HG02943 (cell line): ENCODE measurements around the gene TP73.

Source experiments
- ATAC-seq: cut with Tn5 transposase; IDR thresholded peaks from one replicate; pipeline ENCODE4 v1.9.1; 2021; ENCODE audit warnings: mild to moderate bottlenecking, low read depth, moderate library complexity; ENCODE audit not compliant: unreplicated experiment

Gene TP73

DNA sequence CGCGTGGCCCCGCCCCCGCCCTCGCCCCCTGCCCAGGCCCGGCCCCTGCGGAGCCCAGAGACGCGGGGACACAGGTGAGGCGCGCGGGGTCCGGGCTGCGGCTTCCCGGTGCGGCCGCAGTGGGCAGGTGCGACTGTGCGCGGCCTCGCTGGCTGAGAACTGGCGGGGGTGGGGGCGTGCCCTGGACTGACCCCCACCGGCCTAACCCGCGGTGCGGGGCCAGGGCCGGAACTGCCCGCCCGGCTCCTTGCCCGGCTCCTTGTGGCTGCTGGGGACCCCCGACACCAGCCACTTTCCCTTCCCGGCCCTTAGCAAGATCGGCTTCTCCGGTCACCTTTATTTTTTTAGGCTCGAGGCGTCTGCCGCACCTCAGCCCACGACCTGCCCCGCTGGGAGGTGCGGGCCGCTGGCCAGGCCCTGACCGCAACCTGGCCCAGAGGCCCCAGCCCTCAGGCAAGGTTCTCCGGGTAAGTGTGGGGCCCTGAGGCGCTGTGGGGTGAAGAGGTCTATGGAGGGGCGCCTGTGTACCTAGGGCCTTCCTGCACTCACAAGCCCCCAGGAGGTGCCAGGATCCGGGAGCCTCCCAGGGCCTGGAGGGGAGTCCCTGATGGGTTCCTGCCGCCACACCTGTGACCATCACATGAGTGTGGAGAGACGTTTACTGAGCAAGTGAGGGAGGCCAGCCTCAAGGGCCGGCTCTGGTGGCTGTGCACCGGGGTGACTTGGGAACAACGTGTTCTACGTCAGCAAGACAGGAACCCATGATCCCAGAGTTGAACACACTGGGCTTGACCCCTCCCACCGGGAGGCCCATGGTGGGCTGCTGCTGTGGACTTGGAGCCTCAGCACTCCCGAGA, 120.6 kb downstream of the TP73 start, which contains the start of gene SMIM1:
Gene SMIM1 (plus strand): TSS at position 35 of the 857 bp plus-strand sequence. CDS start 2,625 bp downstream, outside the sequence.
- ATAC-seq, result peak; percentile 16

DNA sequence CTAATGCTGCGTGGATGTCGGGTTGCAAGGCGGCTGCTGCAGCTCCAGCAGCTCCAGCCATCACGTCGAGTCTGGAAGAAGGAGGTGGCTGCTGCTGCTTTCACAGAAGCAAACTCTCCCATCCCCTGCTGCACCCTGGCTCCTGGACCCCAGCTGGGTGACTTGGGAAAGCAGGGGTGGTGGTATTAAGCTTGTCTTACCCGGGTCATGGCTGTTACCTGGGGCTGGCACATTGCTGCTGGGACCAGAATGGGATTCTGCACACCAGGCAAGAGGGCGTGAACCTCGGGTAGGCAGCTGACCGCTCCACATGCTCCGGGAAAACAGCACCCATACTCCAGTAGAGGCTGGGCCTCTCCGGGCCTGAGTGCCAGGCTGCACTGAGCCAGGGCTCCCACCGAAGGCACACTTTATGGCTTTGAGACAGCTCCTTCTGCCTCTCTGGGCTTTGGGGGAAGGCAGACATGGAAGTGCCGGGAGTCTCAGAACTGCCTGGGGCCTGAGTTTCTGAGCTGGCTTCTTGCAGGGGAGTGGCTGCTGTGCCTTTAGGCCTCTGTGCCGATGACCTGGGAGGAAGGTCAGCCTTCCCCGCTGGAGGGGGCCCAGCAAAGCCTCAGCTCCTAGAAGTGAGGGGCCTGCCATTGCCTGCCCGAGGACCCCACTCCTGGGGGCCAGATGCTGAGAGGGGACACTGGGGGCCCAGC, 121.4 kb downstream of the TP73 start:
- no peak for ATAC-seq

DNA sequence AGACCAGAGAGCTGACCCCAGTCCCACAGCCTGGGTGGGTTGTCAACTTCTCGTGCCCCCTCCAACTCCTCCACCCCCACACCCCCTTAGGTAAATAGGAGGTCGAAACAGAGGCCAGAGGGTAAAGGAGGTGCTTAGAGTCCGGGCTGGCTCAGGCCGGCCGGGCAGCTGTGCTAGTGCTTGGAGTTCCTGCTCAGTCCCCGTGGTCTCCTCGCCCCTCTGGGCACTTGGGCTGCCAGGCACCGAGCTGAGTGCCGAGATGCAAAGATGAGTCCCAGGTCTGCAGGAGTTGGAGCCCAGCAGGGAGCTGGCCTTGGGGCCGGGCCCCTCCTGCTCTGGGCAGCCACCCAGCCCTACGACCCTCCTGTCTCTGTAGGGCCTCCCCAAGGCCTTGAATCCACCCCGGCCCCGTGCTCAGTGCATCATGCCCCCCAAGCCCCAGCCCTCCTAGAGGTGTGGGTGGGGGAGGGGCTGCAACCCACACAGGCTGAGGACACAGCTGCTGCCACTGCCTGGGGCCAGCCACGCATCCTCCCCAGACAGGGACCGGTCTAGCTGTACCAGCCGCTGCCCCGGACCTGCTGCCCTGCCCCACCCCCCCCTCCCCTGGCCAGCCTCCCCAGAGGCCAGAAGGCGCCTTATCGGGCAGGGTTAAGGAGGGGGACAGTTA, 122.1 kb downstream of the TP73 start:
- no peak for ATAC-seq

DNA sequence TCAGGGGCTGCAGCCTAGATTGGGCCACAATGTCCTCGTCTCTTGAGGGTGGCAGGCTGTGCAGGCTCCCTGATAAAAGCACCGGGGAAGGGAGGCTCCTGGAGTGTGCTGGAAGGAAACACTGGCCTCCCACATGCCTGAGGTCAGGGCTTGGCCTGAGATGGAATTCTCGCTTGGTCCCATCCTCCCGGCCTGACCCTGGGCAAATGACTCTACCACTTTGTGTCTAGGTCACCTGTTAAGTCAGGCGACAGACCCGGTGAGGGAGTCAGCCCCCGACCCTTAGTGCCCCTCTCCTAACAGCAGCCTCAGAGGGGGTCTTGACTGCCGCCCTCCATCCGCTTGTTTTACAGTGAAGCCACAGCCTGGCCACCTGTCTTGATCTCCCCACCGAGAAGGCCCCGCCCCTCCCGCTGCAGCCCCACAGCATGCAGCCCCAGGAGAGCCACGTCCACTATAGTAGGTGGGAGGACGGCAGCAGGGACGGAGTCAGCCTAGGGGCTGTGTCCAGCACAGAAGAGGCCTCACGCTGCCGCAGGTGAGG, 122.7 kb downstream of the TP73 start:
- no peak for ATAC-seq

DNA sequence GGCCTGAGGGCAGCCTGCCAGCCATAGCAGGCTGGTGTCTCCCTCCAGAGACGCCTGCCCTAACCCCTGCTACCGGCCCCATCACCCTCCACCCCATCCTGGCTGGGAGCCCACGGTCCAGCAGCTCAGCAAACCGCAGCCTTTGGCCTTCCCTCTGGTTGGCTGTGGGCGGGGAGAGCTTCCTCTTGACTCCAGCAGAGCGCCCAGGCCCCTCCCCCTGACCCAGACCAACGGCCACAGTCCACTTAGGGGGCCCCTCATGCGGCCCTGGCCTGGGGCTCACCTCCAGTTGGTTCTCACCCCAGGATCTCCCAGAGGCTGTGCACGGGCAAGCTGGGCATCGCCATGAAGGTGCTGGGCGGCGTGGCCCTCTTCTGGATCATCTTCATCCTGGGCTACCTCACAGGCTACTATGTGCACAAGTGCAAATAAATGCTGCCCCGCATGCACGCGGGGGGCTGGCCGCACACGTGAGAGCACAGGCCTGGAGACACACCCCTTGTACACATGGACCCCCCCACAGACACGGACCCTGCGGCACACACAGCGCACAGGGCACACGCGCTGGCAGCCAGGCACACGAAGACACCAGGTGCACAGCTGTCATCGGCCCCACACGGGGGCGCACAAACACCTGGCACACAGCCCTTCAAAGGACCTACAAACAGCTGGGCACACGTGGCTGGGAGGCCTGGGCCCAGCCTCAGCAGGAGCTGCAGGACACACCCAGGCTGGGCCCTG, 123.3 kb downstream of the TP73 start:
- ATAC-seq, result no peak

DNA sequence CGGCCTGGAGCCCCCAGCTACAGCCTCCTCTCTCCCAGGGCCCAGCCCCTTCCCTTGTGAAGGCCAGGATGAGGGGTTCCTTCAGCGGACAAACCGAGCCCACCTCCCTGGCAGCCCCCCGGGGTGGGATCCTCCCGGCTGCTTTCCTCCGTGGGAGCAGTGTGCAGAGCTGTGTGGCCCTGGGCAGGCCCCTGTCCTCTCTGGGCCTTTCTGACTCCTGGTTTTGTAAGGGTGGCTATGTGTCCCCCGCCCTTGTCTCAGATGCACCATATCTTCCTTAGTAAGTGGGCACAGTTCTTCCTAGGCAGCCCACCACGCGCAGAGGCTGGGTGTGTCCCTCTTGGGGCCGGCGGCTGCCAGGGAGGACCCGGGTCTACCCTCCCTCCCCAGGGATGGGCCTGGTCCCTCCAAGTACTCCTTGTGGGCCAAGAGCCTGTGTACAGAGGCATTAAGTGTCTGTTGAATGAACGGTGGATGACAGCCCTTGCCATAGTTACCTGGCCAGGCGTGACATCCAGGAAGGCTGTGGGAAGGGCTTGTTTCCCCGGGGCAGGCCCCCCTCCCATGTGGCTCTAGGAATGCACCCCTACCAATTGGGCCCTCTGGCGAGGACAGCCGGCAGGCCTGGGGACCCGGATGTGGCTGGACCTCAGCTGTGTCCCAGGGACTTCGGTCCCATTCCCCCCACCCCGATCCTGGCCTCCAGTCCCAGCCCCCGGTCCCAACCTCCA, 124.1 kb downstream of the TP73 start:
- ATAC-seq, result no peak

DNA sequence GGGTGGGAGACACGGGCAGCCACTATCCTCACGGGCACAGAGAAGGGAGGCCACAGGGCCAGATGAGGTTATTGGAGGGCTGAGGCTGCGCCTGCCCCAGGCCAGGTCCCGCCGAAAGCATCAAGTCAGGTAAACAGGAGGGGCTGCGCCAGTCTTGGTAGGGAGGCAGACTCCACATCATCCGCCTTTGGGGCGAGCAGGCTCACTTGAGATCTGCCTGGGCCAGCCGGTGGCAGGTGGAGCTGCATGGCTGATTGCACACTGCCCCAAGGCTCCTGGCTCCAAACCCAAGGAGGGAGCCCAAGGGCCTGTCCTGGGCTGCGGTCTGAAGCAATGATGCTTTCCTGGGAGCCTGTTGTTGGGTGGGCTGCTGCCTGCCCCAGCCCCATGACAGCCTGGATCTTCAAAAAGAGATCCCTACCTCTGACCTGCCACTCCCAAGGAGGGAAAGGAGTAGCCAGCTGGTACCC, 124.8 kb downstream of the TP73 start:
- ATAC-seq, result no peak

DNA sequence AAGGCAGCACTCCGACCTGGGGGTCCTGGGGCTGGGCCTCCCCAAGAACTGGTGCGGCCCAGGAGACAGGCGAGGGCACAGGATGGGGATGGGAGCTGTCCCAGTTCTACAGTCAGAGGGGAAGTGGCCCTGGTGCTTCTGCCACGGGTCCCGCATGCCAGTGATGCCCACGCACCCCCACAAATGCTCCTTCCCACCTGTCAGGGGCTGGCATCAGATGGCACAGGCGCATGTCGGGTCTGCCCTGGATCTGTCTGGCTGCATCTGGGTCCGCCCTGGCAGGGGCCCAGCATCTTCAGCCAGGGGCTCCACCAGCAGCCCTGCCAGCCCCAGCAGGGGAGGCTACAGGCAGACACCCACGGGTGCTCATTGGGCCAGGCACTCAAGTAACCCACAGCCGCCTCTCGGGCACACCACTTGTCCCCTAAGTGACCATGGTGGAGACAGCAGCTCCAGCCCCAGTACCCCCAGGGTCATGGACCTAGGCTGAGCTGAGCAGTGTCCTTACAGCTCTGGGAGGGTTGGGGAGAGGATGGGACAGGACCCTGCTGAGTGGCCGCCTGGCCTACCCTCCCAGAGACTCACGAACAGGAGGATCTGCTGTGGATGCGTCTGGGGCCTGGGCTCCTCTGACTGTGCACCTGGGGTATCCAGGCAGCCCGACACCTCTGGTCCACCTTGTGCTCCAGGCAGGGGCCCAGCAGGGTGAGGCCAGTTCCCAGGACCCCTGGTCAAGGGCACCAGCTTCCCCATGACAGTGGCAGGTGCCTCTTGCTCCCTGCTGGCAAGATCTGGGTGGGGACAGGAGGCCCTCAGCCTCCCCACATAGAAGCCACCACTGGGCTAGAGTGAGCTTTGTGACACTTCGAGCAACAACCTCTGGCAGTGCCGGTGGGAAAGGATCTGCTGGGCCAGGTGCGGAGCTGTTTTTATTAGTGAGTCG, 125.6 kb downstream of the TP73 start:
- no peak for ATAC-seq

GRCh38 chr1:3778590-3779264, 126.4 kb downstream of the TP73 start:
- no peak for ATAC-seq

DNA sequence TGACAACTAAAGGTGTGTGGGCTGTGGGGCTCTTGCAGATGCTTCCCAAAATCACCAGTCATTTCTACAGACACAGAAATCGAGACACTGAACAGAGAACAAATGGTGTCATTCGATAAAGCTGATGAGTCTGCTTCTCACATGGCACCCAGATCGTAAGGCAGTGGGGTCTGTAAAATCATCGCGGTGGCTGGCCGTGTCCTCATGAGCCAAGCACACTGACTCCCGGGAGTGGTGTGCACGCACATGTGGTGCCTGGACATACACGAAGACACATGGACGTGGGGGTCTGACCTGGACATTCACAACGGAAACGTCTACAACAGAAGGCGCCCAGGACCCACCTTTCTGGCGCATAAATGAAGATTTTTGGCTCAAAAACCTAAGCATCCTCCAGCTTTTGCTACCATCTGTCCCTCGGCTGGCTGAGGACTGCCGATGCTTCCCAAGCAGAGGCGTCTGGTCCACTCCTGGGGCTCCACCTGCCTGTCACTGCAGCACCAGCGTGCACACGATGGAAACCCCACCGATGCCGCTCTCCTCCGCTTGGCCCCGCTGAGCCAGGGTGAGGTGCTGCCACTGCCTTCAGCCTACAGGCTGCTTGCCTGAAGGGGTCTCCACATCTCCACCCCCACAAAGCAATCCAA, 127.1 kb downstream of the TP73 start:
- ATAC-seq, result no peak

DNA sequence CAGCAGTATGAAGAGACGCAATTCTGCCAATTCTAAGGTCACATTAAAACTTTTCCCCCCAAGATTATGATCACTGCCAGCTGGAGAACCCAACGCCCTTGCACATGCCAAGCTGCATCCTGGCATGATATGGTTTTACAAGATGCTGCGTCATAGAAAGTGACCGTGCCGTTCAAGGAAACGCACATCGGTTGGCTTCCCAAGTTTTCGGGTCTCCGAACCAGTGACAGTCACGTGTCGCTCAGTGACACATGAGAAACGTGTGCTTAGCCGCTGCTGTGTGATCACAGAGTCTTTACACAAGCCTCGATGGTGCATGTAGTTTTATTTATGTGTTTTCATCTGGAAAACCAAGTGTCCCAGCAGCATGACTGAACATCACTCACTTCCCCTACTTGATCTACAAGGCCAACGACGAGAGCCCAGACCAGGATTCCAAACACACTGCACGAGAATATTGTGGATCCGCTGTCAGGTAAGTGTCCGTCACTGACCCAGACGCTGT, 127.6 kb downstream of the TP73 start:
- no peak for ATAC-seq

- ATAC-seq, result no peak
Observed at GRCh38 chr1:3780901-3781300, 128.6 kb downstream of the TP73 start.

DNA sequence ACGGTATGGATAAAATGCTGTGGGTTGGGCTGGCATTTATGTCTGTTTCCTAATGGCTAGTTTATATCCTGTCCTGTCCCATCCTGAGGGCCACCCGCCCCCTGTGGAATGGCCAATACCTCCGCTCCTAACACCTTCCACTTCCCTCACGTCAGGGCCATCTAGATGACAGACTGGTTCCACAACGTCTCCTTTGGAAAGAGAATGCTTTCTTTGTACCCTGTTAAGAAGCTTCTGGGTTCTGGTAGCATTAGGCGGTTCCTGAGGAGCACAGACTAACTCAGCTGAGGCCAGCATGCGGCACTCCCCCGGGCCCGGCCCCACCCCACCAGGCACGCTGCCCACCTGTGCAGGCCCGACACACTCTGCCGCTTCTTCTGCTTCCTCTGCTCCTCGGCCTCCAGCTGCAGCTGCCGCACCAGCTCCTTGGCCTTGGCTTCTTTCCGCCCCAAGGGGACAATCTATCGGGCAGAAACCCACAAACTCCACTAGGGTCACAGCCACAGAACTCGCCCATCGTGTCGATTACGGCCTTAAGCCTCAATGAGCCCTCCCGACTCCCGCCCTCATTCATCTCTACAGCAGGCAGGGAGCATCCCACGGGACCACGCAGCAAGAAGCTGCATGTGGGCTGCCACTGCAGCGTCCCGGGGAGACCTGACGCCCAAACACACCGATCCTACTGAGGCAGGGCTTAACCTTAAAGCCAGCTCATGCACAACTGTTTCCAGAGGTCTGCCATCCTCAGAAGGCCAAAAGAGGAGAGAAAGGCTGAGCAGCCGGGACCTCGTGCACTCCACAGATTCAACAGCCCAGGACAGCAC, 131.5 kb downstream of the TP73 start:
- ATAC-seq, result no peak

- ATAC-seq, result no peak
Observed at GRCh38 chr1:3785045-3785444, 132.7 kb downstream of the TP73 start.

GRCh38 chr1:3785456-3786157, 133.3 kb downstream of the TP73 start:
- ATAC-seq, result no peak
